Measurements from ENCODE around the gene ALK. TPM values are rescaled to one million over a fixed set of nuclear protein-coding genes. Genes with fewer than 3 reads are reported as not detected.

Gene ALK
- total RNA-seq, 2 experiments from 2014 or later, result not detected

DNA sequence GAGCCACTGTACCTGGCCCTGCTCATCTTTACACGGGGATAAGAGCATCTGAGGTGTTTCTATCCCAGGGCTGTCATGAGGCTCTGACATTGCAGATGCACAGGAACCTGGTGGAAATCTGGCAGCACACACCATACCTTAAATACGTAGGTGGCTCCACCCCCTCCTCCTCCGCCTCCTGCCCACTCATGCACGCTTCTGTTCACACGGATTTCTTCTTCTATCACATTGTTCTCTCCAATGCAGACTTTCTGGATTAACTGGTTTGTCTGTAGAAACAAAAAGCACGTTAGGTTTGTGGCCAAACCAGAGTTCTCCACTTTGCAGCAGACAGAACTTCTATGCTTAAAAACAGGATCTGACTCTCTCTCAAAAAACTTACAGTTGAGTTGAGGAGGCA lies 688.0 kb downstream of the ALK start:
- no peaks in the 10 kb centered on the region for H3K4me1 Mint-ChIP-seq
- H3K9me3 Mint-ChIP-seq (ENCODE audit: low read depth), result no peaks in the 10 kb centered on the region
- CTCF ChIA-PET, result no interaction called here
- DNase-seq (no peak), ATAC-seq (no peak)
- H3K36me3 Mint-ChIP-seq, result no peaks in the 10 kb centered on the region
- no peak overlapping the region for H3K27ac Mint-ChIP-seq
- H3K4me3 Mint-ChIP-seq, result no peak overlapping the region
- H3K27me3 Mint-ChIP-seq, result peaks cover 6% of the 10 kb centered on the region

- Mint-ChIP-seq H3K36me3 (no peaks in the 10 kb centered on the region), H3K27ac (no peak overlapping the region), H3K4me1 (no peaks in the 10 kb centered on the region), H3K27me3 (peaks cover 16% of the 10 kb centered on the region), H3K4me3 (no peak overlapping the region), H3K9me3 (ENCODE audit: low read depth) (no peaks in the 10 kb centered on the region)
- CTCF ChIA-PET, result no interaction called here
- ATAC-seq (no peak), DNase-seq (no peak)
Measured at GRCh38 chr2:29232041-29232440, 689.3 kb downstream of the ALK start.

DNA sequence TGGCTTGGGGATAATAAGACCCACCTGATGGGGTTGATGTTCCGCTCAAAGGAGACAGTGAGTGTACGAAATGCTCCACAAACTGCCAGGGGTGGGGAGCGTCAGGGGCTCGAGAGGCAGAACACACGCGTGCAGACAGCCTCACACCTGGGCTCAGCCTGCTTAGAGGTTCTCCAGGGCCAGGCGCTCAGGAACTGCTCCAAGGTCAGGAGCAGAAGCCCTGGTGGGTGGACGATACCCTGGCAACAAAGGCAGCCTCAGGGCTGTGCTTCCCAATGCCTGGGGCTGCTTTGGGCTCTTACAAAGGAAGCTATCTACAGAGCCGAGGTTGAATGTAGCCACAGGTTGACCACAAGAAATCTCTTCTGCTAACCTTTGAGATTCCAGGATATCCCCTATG lies 691.7 kb downstream of the ALK start:
- Mint-ChIP-seq H3K4me1 (no peaks in the 10 kb centered on the region), H3K4me3 (no peak overlapping the region), H3K27ac (no peak overlapping the region), H3K36me3 (no peaks in the 10 kb centered on the region), H3K9me3 (ENCODE audit: low read depth) (no peaks in the 10 kb centered on the region), H3K27me3 (peaks cover 17% of the 10 kb centered on the region)
- CTCF ChIA-PET, result no interaction called here
- ATAC-seq (no peak), DNase-seq (no peak)

- DNase-seq, result no peak
- Mint-ChIP-seq H3K4me3 (no peak overlapping the region), H3K27me3 (peaks cover 21% of the 10 kb centered on the region), H3K9me3 (ENCODE audit: low read depth) (no peaks in the 10 kb centered on the region), H3K4me1 (no peaks in the 10 kb centered on the region), H3K27ac (no peak overlapping the region), H3K36me3 (no peaks in the 10 kb centered on the region)
- CTCF ChIA-PET, result no interaction called here
- ATAC-seq, result no peak
Measured at GRCh38 chr2:29228947-29229346, 692.4 kb downstream of the ALK start.

DNA sequence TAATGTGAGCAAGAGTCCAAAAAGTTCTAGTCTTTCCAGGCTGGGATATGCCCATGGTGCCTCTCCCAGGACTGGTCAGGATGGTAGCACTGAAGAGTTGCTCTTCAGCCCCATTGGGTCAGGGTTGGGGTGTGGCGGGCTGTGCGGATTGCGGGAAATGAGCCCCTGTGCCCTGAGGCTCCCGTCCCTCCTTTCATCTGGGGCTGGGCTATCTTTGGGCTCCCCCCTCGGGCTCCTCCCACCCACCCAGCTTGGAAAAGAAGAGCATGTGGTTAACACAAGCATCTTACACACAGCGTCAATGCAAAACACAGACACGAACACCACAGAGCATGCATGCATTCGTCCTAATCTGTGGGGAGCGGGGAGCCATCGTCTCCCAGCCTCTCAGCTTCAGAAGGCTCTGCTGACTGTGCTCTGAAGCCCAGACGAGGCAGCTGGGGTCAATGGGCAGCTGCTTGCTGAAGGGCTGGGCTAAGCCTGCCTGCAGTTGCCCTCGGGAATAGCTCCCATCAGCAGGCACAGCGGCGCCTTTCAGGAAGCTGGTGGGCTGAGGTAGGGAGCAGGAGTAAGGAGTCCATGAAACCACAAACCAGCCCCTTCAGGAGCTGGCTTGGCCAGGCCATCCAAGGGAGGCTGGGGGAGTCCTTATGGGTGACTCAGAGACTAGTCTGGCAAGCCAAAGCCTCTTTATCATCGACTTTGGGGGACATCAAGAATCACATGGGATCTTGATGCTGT lies 693.3 kb downstream of the ALK start:
- Mint-ChIP-seq H3K27me3 (peaks cover 21% of the 10 kb centered on the region), H3K4me1 (no peaks in the 10 kb centered on the region), H3K36me3 (no peaks in the 10 kb centered on the region), H3K4me3 (no peak overlapping the region), H3K27ac (no peak overlapping the region), H3K9me3 (ENCODE audit: low read depth) (no peaks in the 10 kb centered on the region)
- DNase-seq (no peak), ATAC-seq (no peak)
- CTCF ChIA-PET, result no interaction called here

GRCh38 chr2:29226808-29227207 lies 694.6 kb downstream of the ALK start:
- H3K36me3 Mint-ChIP-seq, result no peaks in the 10 kb centered on the region
- ATAC-seq, result no peak

DNA sequence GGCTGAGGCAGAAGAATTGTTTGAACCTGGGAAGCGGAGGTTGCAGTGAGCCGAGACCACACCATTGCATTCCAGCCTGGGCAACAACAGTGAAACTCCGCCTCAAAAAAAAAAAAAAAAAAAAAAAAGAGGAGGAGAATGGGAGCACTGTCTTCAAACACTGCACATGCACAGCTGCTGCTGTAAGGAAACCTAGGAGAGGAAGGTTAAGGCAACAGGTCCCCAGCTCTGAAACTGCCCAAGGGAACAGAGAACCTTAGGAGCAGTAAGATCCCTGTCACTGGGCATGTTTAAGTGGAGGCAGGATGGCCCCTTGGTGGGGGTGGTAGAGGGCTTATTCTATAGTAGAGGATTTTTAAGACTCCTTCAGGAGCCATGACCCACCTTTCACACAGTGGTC lies 695.0 kb downstream of the ALK start:
- no peak overlapping the region for H3K27ac Mint-ChIP-seq
- CTCF ChIA-PET, result no interaction called here
- H3K27me3 Mint-ChIP-seq, result peaks cover 21% of the 10 kb centered on the region
- DNase-seq (no peak), ATAC-seq (no peak)
- no peaks in the 10 kb centered on the region for H3K9me3 Mint-ChIP-seq (ENCODE audit: low read depth)
- H3K4me3 Mint-ChIP-seq, result no peak overlapping the region
- H3K4me1 Mint-ChIP-seq, result no peaks in the 10 kb centered on the region
- H3K36me3 Mint-ChIP-seq, result no peaks in the 10 kb centered on the region

More at GRCh38 chr2:29226808-29227207, 694.6 kb downstream of the ALK start:
- H3K27me3 Mint-ChIP-seq, result peaks cover 21% of the 10 kb centered on the region
- no peaks in the 10 kb centered on the region for H3K4me1 Mint-ChIP-seq
- no peak overlapping the region for H3K4me3 Mint-ChIP-seq
- DNase-seq, result no peak
- H3K27ac Mint-ChIP-seq, result no peak overlapping the region
- CTCF ChIA-PET, result no interaction called here
- no peaks in the 10 kb centered on the region for H3K9me3 Mint-ChIP-seq (ENCODE audit: low read depth)

DNA sequence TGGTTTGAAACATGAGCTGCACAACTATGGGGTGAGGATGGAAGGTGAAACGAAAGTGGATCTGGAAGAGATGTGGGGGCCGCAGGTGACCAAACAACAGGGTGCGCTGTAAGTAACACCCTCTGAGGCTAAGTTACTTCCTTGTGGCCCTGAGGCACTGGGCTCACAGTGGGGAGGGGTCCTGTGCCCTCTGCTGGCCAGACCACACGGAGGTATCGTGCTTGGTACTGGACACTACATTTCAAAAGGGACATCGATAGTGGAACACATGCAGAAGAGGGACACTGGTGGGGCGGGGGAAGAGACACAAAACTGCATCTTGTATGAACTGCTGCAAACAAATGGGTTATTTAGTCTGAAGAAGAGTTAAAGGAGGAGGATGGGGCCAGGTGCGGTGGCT lies 695.6 kb downstream of the ALK start:
- Mint-ChIP-seq H3K27me3 (peaks cover 21% of the 10 kb centered on the region), H3K27ac (no peak overlapping the region), H3K4me1 (no peaks in the 10 kb centered on the region), H3K36me3 (no peaks in the 10 kb centered on the region), H3K4me3 (no peak overlapping the region), H3K9me3 (ENCODE audit: low read depth) (no peaks in the 10 kb centered on the region)
- CTCF ChIA-PET, result no interaction called here
- no peak for ATAC-seq
- DNase-seq, result no peak

GRCh38 chr2:29224693-29225551 lies 696.5 kb downstream of the ALK start:
- peaks cover 21% of the 10 kb centered on the region for H3K27me3 Mint-ChIP-seq
- H3K27ac Mint-ChIP-seq, result no peak overlapping the region
- no peaks in the 10 kb centered on the region for H3K36me3 Mint-ChIP-seq
- DNase-seq (no peak), ATAC-seq (no peak)
- no peak overlapping the region for H3K4me3 Mint-ChIP-seq
- no peaks in the 10 kb centered on the region for H3K9me3 Mint-ChIP-seq (ENCODE audit: low read depth)
- CTCF ChIA-PET, result interaction anchor here (0.7 kb wide), 1 partner anchor 267 kb away, joined by 3 read pairs; no protein-coding TSS in a partner anchor
- H3K4me1 Mint-ChIP-seq, result no peaks in the 10 kb centered on the region

DNA sequence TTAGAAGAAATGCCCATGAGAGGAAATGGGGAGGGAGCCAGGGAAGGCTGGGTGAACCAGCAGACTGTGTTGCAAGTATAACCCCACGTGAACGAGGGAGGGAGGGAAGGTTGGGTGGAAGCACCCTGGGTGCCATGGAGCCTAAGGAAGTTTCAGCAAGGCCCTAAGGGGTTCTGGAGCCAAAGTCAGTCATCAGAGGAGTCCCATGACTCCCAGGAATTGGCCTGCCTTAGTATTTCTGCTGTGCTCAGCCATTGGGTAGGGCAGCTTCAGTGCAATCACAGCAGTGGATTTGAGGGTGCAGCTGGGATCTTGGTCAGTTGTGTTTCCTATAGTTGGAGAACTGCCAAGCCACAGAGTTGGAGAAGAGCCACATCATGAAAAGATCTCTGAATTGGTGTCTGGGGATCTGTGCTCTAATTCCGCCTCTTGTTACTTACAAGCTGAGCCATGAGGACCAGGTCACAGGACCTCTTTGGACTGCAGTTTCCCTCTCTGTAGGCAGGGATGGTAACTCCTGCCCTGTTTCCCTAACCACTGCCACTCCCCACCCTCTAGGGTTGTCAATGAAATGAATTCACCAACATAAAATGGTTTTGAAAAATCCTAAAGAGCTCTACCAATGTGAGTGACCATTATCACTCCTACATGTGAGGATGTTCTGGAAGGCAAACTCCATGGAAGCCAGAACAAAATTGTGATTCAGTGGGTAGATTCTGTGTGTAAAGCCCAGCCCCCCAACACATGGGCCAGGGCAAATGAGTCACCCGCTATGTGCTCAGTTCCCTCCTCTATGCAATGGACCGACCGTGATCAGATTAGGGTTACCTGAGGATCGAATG lies 697.3 kb downstream of the ALK start:
- CTCF ChIA-PET, result no interaction called here
- Mint-ChIP-seq H3K27ac (no peak overlapping the region), H3K36me3 (no peaks in the 10 kb centered on the region), H3K4me3 (no peak overlapping the region), H3K9me3 (ENCODE audit: low read depth) (no peaks in the 10 kb centered on the region), H3K27me3 (peaks cover 21% of the 10 kb centered on the region), H3K4me1 (no peaks in the 10 kb centered on the region)
- DNase-seq, result no peak
- no peak for ATAC-seq

DNA sequence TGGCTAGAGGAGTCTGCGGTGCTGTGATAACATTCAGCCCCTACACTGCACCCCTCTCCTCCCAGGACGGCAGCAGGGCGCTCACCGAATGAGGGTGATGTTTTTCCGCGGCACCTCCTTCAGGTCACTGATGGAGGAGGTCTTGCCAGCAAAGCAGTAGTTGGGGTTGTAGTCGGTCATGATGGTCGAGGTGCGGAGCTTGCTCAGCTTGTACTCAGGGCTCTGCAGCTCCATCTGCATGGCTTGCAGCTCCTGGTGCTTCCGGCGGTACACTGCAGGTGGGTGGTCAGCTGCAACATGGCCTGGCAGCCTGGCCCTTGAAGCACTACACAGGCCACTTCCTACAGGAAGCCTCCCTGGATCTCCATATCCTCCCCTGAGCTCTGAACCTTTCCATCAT lies 698.1 kb downstream of the ALK start:
- no peaks in the 10 kb centered on the region for H3K4me1 Mint-ChIP-seq
- no peaks in the 10 kb centered on the region for H3K36me3 Mint-ChIP-seq
- no peaks in the 10 kb centered on the region for H3K9me3 Mint-ChIP-seq (ENCODE audit: low read depth)
- no peak for ATAC-seq
- peaks cover 20% of the 10 kb centered on the region for H3K27me3 Mint-ChIP-seq
- no peak for DNase-seq
- CTCF ChIA-PET, result no interaction called here
- H3K27ac Mint-ChIP-seq, result no peak overlapping the region
- H3K4me3 Mint-ChIP-seq, result no peak overlapping the region

DNA sequence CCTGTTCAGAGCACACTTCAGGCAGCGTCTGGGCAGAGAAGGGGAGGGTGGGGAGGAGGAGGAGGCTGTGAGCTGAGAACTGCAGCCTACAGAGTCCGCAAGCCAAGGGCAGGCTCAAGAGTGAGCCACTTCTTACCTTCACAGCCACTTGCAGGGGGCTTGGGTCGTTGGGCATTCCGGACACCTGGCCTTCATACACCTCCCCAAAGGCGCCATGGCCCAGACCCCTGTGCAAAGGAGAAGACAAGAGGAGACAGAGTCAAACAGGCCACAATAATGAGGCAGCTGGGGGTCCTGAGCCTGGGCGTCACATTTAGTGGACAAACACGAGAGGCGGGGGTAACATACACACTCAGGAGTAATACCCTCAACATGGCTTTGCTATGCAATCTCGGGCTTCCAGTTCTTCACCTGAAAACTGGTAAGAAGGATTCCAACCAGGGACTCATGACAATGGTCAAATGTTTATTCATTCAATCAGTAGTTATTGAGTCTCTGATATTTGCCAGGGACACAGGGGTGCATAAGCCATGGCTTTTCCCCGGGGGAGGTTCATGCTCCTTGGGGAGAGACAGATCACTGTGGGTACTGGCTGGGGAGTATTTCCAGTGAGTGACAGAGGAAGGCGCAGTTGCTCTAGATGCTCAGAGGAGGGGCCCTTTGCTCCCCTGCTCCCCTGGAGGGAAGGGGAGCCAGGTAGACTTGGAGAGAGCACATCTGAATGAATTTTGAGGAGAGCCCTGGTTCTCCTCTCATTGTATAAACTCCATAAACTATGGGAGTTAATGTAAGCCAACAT lies 698.8 kb downstream of the ALK start:
- CTCF ChIA-PET, result no interaction called here
- ATAC-seq (no peak), DNase-seq (no peak)
- Mint-ChIP-seq H3K4me1 (no peaks in the 10 kb centered on the region), H3K4me3 (no peak overlapping the region), H3K27me3 (peaks cover 14% of the 10 kb centered on the region), H3K27ac (no peak overlapping the region), H3K36me3 (no peaks in the 10 kb centered on the region), H3K9me3 (ENCODE audit: low read depth) (no peaks in the 10 kb centered on the region)

All from activated CD8-positive, alpha-beta memory T cell treated with anti-CD3 and anti-CD28 coated beads, Interleukin-2, amount 10 ng/mL, durations not matched to agents 7 days and 5 days (primary cell).